SK-N-SH treated with all-trans-retinoic acid at 6 μM for 48 hours (cell line): ENCODE measurements around the gene SNCB.
"Not testable (repeated sequence)": the region's sequence is repeated elsewhere in the genome, so short reads cannot be mapped to it uniquely, and the experiment has no call there.

Experiments
- CREB5 ChIP-seq: fragments of 250-450 bp; sonication (Bioruptor Pico); IDR thresholded peaks from 2 replicates; pipeline ENCODE4 v1.5.1; 2020; ENCODE audit warnings: low read depth, mild to moderate bottlenecking, moderate library complexity
- PPARA ChIP-seq: fragments of 250-450 bp; sonication (Bioruptor Pico); IDR thresholded peaks from 2 replicates; pipeline ENCODE4 v1.5.0; 2020; ENCODE audit warnings: mild to moderate bottlenecking, borderline replicate concordance
- TF ChIP-seq, protein P1 (sequence below): fragments of 250-450 bp; sonication (Bioruptor Pico); IDR thresholded peaks from 2 replicates; pipeline ENCODE4 v1.5.0; 2020; ENCODE audit warnings: mild to moderate bottlenecking, moderate library complexity

GRCh38 chr5:176591667-176592066 is 38.7 kb downstream of the SNCB start:
- TF ChIP-seq, protein P1, sequence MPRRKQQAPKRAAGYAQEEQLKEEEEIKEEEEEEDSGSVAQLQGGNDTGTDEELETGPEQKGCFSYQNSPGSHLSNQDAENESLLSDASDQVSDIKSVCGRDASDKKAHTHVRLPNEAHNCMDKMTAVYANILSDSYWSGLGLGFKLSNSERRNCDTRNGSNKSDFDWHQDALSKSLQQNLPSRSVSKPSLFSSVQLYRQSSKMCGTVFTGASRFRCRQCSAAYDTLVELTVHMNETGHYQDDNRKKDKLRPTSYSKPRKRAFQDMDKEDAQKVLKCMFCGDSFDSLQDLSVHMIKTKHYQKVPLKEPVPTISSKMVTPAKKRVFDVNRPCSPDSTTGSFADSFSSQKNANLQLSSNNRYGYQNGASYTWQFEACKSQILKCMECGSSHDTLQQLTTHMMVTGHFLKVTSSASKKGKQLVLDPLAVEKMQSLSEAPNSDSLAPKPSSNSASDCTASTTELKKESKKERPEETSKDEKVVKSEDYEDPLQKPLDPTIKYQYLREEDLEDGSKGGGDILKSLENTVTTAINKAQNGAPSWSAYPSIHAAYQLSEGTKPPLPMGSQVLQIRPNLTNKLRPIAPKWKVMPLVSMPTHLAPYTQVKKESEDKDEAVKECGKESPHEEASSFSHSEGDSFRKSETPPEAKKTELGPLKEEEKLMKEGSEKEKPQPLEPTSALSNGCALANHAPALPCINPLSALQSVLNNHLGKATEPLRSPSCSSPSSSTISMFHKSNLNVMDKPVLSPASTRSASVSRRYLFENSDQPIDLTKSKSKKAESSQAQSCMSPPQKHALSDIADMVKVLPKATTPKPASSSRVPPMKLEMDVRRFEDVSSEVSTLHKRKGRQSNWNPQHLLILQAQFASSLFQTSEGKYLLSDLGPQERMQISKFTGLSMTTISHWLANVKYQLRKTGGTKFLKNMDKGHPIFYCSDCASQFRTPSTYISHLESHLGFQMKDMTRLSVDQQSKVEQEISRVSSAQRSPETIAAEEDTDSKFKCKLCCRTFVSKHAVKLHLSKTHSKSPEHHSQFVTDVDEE, result not testable (repeated sequence)
- not testable (repeated sequence) for TF ChIP-seq CREB5, PPARA (CRISPR knock-in tag)
